H9 (cell line): Measurements from ENCODE around the gene COX4I2. TPM values are rescaled to one million over a fixed set of nuclear protein-coding genes. Genes with fewer than 3 reads are reported as not detected.

ENCODE experiments used
- DNase-seq: peaks from one replicate; pipeline ENCODE4 v3.0.0-alpha.2; 2017
- H2AFZ ChIP-seq: one replicate; pipeline ENCODE4 v1.6.1; 2013; ENCODE audit warnings: mild to moderate bottlenecking, low read length, control low read depth, moderate library complexity
- H2AK5ac ChIP-seq: 2 replicates; pipeline ENCODE4 v1.6.1; 2013; ENCODE audit warnings: low read length, control low read depth, mixed read lengths; ENCODE audit not compliant: insufficient read length
- H2BK120ac ChIP-seq: one replicate; pipeline ENCODE4 v1.6.1; 2013; ENCODE audit warnings: low read depth, mild to moderate bottlenecking, low read length, control low read depth, inconsistent platforms; ENCODE audit not compliant: poor library complexity, severe bottlenecking
- H2BK12ac ChIP-seq: 2 replicates; pipeline ENCODE4 v1.6.1; 2013; ENCODE audit warnings: low read length, control low read depth, mixed read lengths, low read depth; ENCODE audit not compliant: insufficient read length
- H2BK15ac ChIP-seq: 2 replicates; pipeline ENCODE4 v1.6.1; 2013; ENCODE audit warnings: low read depth, low read length, control low read depth
- H2BK20ac ChIP-seq: one replicate; pipeline ENCODE4 v1.6.1; 2013; ENCODE audit warnings: low read depth, mild to moderate bottlenecking, low read length, control low read depth, inconsistent platforms; ENCODE audit not compliant: poor library complexity, severe bottlenecking
- H2BK5ac ChIP-seq: 2 replicates; pipeline ENCODE4 v1.6.1; 2013; ENCODE audit warnings: low read length, control low read depth, mixed read lengths; ENCODE audit not compliant: insufficient read length
- H3K14ac ChIP-seq: 2 replicates; pipeline ENCODE4 v1.6.1; 2013; ENCODE audit warnings: low read length, control low read depth; ENCODE audit not compliant: insufficient read depth
- H3K18ac ChIP-seq: 2 replicates; pipeline ENCODE4 v1.6.1; 2013; ENCODE audit warnings: low read depth, mild to moderate bottlenecking, mixed read lengths, low read length, control low read depth; ENCODE audit not compliant: insufficient read length
- H3K23ac ChIP-seq: 2 replicates; pipeline ENCODE4 v1.6.1; 2013; ENCODE audit warnings: low read length, control low read depth, mixed read lengths, low read depth; ENCODE audit not compliant: insufficient read length
- H3K23me2 ChIP-seq: 2 replicates; pipeline ENCODE4 v1.6.1; 2013; ENCODE audit warnings: low read depth, mild to moderate bottlenecking, mixed read lengths, low read length, control low read depth; ENCODE audit not compliant: insufficient read length, poor library complexity, severe bottlenecking
- H3K27ac ChIP-seq: 2 replicates; pipeline ENCODE4 v1.5.1; 2013; ENCODE audit warnings: low read length, control low read depth, mixed read lengths, low read depth; ENCODE audit not compliant: insufficient read length
- H3K27me3 ChIP-seq: 2 replicates; pipeline ENCODE4 v1.6.1; 2013; ENCODE audit warnings: low read length, control low read depth, inconsistent platforms; ENCODE audit not compliant: insufficient read depth
- H3K4ac ChIP-seq: 2 replicates; pipeline ENCODE4 v1.6.1; 2013; ENCODE audit warnings: low read depth, mild to moderate bottlenecking, control low read depth, inconsistent platforms, low read length, moderate library complexity
- H3K4me1 ChIP-seq: 2 replicates; pipeline ENCODE4 v1.6.1; 2013; ENCODE audit warnings: low read length, control low read depth, inconsistent platforms; ENCODE audit not compliant: insufficient read depth
- H3K4me2 ChIP-seq: 2 replicates; pipeline ENCODE4 v1.6.1; 2013; ENCODE audit warnings: low read length, control low read depth, mixed read lengths; ENCODE audit not compliant: insufficient read length, insufficient read depth
- H3K56ac ChIP-seq: 2 replicates; pipeline ENCODE4 v1.6.1; 2013; ENCODE audit warnings: low read depth, mild to moderate bottlenecking, mixed read lengths, low read length, control low read depth; ENCODE audit not compliant: insufficient read length
- H3K79me1 ChIP-seq: 2 replicates; pipeline ENCODE4 v1.6.1; 2013; ENCODE audit warnings: low read depth, mild to moderate bottlenecking, moderate library complexity, low read length, control low read depth, inconsistent platforms; ENCODE audit not compliant: insufficient read depth, poor library complexity, severe bottlenecking
- H3K79me2 ChIP-seq: 2 replicates; pipeline ENCODE4 v1.6.1; 2013; ENCODE audit warnings: low read length, control low read depth, inconsistent platforms; ENCODE audit not compliant: insufficient read depth
- H3K9ac ChIP-seq: 2 replicates; pipeline ENCODE4 v1.6.1; 2013; ENCODE audit warnings: low read length, control low read depth, mixed read lengths; ENCODE audit not compliant: insufficient read length; ENCODE audit errors: extremely low read depth
- H3K9me3 ChIP-seq: one replicate; pipeline ENCODE4 v1.6.1; 2013; ENCODE audit warnings: low read depth, low read length, inconsistent platforms; ENCODE audit not compliant: control insufficient read depth
- H3T11ph ChIP-seq: one replicate; pipeline ENCODE4 v1.6.1; 2013; ENCODE audit warnings: mild to moderate bottlenecking, low read length, control low read depth, inconsistent platforms
- H4K20me1 ChIP-seq: one replicate; pipeline ENCODE4 v1.6.1; 2013; ENCODE audit not compliant: control insufficient read depth, insufficient read length, insufficient read depth
- H4K5ac ChIP-seq: 2 replicates; pipeline ENCODE4 v1.6.1; 2013; ENCODE audit warnings: low read depth, mild to moderate bottlenecking, mixed read lengths, low read length, control low read depth; ENCODE audit not compliant: insufficient read length
- H4K8ac ChIP-seq: replicated peaks from 2 replicates; pipeline ENCODE4 v1.6.1; 2013; ENCODE audit warnings: low read length, control low read depth, mixed read lengths, low read depth; ENCODE audit not compliant: insufficient read length
- H4K91ac ChIP-seq: 2 replicates; pipeline ENCODE4 v1.6.1; 2013; ENCODE audit warnings: low read depth, mild to moderate bottlenecking, moderate library complexity, mixed read lengths, low read length, control low read depth; ENCODE audit not compliant: insufficient read length
- H3K27ac Mint-ChIP-seq, 3 experiments: 2 replicates in 2 of 3; 3 replicates in 1 of 3; pipeline ENCODE4 v1.8.0; 2020 to 2021; ENCODE audit warnings: mixed read lengths in 3 of 3, mild to moderate bottlenecking in 1 of 3, moderate library complexity in 1 of 3
- H3K27me3 Mint-ChIP-seq: 2 replicates; pipeline ENCODE4 v1.8.0; 2021; ENCODE audit warnings: low read depth, mild to moderate bottlenecking, moderate library complexity, mixed read lengths
- H3K36me3 Mint-ChIP-seq, 3 experiments: 2 replicates in 2 of 3; 3 replicates in 1 of 3; pipeline ENCODE4 v1.8.0; 2020 to 2021; ENCODE audit warnings: low read depth in 3 of 3, mixed read lengths in 3 of 3; ENCODE audit not compliant: insufficient read depth in 1 of 3
- H3K4me1 Mint-ChIP-seq, 2 experiments: 2 replicates each; pipeline ENCODE4 v1.8.0; 2020; ENCODE audit warnings: mixed read lengths in 2 of 2
- H3K4me3 Mint-ChIP-seq, 2 experiments: 2 replicates in 1 of 2; 3 replicates in 1 of 2; pipeline ENCODE4 v1.8.0; 2020 to 2021; ENCODE audit warnings: mild to moderate bottlenecking in 2 of 2, mixed read lengths in 2 of 2, moderate library complexity in 1 of 2
- H3K9me3 Mint-ChIP-seq, 2 experiments: 2 replicates in 1 of 2; 3 replicates in 1 of 2; pipeline ENCODE4 v1.8.0; 2020; ENCODE audit warnings: mild to moderate bottlenecking in 2 of 2, mixed read lengths in 2 of 2, moderate library complexity in 1 of 2
- WGBS: extraction: QIAGEN DNeasy Blood & Tissue Kit; methylation state at CpG from one replicate; pipeline ENCODE4 v1.1.7; 2013; ENCODE audit warnings: missing lambda C conversion rate, low lambda C conversion rate, mixed read lengths; ENCODE audit not compliant: insufficient read length; ENCODE audit errors: extremely low coverage; 5-methylcytosine and 5-hydroxymethylcytosine counted together
- total RNA-seq: library from RNA; stranded (reverse); gene quantifications from 2 replicates; pipeline ENCODE4 v1.2.1, GENCODE V29; 2021
- TF ChIP-seq, protein P1 (sequence below): fragments of 200-600 bp; sonication (generic); conservative IDR thresholded peaks from 3 replicates; pipeline ENCODE4 v1.8.0; 2021; ENCODE audit warnings: antibody characterized with exemption, mild to moderate bottlenecking

The COX4I2 gene
- total RNA-seq, 1 experiment from 2014 or later = not detected

DNA sequence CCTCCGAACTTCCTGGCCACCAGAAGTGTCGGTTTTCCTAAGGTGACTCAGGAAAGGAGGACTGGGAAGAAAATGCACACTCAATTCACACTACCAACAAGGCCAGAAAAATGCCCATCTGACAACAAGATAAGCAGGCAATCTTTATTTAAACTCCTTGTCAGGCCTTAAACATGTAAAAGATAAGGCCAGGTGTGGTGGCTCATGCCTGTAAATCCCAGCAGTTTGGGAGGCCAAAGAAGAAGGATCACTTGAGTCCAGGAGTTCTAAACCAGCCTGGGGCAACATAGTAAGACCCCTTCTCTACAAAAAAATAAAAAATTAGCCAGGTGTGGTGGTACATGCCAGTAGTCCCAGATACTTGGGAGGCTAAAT lies 40.2 kb upstream of the COX4I2 start:
- Histone ChIP-seq H3K23me2 (no peaks in the 10 kb centered on the region), H3K27me3 (no peaks in the 10 kb centered on the region), H2BK120ac (no peak overlapping the region), H3K4me2 (no peak overlapping the region), H3K79me1 (no peaks in the 10 kb centered on the region), H3K23ac (no peak overlapping the region), H4K20me1 (no peaks in the 10 kb centered on the region), H4K8ac (no peak overlapping the region), H3K9ac (no peak overlapping the region), H2BK5ac (no peak overlapping the region), H2AFZ (no peak overlapping the region), H3K18ac (no peak overlapping the region), H3K79me2 (no peaks in the 10 kb centered on the region), H3K56ac (no peak overlapping the region), H4K5ac (no peak overlapping the region), H3K14ac (no peak overlapping the region), H2BK15ac (no peak overlapping the region), H3K9me3 (no peaks in the 10 kb centered on the region), H2BK12ac (no peak overlapping the region), H2BK20ac (no peak overlapping the region), H3T11ph (no peak overlapping the region), H4K91ac (no peak overlapping the region), H3K4ac (no peak overlapping the region), H2AK5ac (no peak overlapping the region), H3K27ac (no peak overlapping the region), H3K4me1 (peaks cover 5% of the 10 kb centered on the region; the same call in 1 of the 2 replicates)
- no peaks in the 10 kb centered on the region; the same call in 1 of the 2 replicates for H3K27me3 Mint-ChIP-seq
- no peaks in the 10 kb centered on the region; a peak in 2 of 5 replicates for H3K9me3 Mint-ChIP-seq
- H3K4me3 Mint-ChIP-seq = no peak overlapping the region
- peak overlapping the region; percentile 66 to 95 (median 78); a peak in 3 of 7 replicates for H3K27ac Mint-ChIP-seq
- TF ChIP-seq, protein P1, sequence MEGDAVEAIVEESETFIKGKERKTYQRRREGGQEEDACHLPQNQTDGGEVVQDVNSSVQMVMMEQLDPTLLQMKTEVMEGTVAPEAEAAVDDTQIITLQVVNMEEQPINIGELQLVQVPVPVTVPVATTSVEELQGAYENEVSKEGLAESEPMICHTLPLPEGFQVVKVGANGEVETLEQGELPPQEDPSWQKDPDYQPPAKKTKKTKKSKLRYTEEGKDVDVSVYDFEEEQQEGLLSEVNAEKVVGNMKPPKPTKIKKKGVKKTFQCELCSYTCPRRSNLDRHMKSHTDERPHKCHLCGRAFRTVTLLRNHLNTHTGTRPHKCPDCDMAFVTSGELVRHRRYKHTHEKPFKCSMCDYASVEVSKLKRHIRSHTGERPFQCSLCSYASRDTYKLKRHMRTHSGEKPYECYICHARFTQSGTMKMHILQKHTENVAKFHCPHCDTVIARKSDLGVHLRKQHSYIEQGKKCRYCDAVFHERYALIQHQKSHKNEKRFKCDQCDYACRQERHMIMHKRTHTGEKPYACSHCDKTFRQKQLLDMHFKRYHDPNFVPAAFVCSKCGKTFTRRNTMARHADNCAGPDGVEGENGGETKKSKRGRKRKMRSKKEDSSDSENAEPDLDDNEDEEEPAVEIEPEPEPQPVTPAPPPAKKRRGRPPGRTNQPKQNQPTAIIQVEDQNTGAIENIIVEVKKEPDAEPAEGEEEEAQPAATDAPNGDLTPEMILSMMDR = no peak
- H3K36me3 Mint-ChIP-seq = no peaks in the 10 kb centered on the region; a peak in 1 of 7 replicates
- H3K4me1 Mint-ChIP-seq = peaks cover 39 to 42% of the 10 kb centered on the region in 2 experiments
- no peak for DNase-seq
- WGBS = no CpG with 5 or more reads among the region's 2 CpGs
